ENCODE results near the gene YBEY.

Gene YBEY

DNA sequence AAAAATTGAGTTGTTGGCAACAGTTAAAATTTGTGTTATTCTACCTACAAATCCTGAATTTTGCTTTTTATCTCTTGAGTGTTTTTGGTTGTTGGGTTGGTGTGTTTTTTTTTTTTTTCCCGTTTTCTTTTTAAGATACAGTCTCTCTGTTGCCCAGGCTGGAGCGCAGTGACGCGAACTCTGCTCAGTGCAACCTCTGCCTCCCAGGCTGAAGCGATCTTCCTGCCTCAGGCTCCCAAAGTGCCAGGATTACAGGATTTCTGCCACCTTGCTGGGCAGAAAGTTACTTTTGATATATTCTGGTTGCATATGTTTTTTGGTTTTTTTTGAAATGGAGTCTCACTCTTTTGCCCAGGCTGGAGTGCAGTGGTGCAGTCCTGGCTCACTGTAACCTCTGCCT, 42.0 kb downstream of the YBEY start:
- DNase-seq (ENCODE audit: low read depth), result no peak

DNA sequence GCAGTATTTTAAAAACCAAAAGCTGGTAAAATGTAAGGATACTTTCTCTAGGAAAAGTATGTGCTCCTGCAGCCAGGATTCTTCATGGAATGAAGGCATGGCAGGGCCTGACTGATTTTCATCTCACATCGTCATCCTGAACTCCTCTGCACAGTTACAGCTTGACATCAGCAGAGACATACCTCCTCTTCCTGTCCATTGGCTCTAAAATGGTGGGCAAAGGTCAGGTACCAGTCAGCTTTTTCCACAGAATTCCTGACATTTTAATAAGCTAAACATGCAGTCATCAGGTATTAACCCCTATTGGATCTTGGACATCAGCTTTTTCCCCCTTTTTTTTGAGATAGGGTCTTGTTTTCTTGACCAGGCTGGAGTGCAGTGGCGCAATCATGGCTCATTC, 43.7 kb downstream of the YBEY start:
- DNase-seq (ENCODE audit: low read depth), result no peak

DNA sequence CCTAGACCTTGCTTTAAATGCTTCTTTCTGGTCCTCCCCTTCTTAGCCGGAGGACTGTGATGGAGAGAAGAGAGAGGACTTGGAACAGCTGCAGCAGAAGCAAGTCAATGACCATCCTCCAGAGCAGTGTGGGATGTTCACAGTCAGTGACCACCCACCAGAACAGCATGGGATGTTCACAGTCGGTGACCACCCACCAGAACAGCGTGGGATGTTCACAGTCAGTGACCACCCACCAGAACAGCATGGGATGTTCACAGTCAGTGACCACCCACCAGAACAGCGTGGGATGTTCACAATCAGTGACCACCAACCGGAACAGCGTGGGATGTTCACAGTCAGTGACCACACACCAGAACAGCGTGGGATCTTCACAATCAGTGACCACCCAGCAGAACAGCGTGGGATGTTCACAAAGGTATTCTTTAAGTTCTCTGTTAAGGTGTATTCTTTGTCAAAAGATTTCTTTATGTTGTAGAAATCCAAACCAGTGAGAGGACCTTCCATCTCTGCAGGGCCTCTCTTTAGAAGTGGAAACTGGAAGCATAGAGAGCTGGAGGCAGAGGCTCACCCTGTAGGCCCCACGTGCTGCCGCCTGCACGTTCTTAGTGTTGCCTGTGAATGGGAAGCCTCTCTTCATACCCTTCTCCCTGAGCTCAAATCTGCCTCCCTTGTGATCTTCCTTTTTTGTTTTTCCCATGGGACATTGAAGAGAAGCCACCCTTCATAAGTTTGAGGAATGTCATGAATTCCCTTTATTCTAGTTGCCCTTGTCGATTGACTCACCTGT, 48.4 kb downstream of the YBEY start:
- DNase-seq (ENCODE audit: low read depth), result no peak

DNA sequence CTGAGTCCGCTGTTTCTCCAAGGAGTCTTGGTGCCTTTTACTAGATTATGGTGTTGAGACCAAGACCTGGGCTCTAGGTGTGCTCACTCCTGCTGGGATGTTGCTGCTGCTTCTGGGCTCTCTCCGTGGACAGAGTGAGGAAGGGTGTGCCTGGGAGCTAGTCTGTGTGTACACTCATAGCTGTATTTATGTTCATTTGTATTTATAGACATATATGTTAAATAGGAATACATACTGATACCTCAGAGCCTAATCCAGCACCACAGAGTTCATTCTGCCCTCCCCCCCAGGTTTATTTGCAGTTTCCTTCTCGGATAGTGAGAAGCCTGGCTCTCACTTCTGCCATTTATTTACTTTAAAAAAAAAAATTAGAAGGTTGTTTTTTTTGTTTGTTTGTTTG, 50.5 kb downstream of the YBEY start:
- no peak for DNase-seq (ENCODE audit: low read depth)

DNA sequence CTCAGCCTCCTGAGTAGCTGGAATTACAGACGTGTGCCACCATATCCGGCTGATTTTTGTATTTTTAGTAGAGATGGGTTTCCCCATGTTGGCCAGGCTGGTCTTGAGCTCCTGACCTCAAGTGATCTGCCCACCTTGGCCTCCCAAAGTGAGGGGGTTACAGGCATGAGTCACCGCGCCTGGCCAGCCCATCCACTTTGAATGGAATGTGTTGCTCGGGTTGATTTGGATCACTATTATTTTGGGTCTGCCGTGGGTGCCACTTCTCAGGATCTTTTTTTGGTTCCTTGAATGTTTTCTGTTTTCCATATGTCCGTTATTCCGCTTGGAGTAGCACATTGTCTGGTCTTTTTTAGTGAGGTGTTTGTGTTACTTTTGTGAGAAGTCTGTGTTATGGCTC, 54.9 kb downstream of the YBEY start:
- DNase-seq (ENCODE audit: low read depth), result no peak

DNA sequence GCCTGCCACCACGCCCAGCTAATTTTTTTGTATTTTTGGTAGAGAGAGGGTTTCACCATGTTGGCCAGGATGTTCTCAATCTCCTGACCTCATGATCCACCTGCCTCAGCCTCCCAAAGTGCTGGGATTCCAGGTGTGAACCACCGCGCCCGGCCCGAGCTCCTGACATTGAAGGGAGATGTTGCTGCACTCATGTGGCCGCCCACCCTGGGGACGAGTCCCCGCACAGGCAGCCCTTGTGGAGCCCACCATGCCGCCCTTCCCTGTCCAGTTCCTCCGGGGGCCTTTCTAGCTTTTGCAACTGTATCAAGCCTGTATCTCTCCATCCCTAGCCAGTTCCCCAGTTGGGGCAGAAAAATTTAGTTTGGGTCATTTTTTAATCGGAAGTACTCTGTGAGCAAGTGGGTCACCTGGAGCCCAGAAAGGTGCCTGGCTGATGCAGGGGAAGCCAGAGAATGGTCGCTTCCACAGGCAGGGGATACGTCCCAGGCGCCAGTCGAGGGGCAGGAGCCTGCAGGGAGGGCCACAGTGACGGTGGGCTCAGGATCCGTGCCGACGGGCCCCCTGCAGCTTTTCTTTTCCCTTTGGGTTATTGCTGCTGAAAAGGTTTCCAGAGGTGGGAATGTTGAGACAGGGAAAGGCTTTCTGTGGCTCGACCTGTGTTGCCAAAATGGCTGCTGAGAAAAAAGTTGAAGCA, 58.2 kb downstream of the YBEY start:
- DNase-seq (ENCODE audit: low read depth), result no peak

DNA sequence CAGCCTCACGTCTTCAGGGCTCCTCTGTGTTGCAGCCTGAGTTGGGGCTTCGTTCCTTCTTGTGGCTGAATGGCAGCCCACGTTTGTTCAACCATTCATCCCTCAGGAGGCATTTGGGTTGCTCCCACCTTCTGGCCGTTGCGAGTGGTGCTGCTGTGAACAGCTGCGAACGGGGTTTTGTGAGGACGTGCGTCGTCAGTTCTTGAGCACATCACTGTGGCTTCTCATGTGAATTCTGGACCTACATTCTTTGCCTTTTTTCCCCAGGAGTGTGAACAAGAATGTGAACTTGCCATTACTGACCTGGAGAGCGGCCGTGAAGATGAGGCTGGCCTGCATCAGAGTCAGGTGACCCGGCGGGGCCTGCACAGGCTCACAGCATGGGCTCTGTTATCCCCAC, 59.7 kb downstream of the YBEY start:
- no peak for DNase-seq (ENCODE audit: low read depth)

DNA sequence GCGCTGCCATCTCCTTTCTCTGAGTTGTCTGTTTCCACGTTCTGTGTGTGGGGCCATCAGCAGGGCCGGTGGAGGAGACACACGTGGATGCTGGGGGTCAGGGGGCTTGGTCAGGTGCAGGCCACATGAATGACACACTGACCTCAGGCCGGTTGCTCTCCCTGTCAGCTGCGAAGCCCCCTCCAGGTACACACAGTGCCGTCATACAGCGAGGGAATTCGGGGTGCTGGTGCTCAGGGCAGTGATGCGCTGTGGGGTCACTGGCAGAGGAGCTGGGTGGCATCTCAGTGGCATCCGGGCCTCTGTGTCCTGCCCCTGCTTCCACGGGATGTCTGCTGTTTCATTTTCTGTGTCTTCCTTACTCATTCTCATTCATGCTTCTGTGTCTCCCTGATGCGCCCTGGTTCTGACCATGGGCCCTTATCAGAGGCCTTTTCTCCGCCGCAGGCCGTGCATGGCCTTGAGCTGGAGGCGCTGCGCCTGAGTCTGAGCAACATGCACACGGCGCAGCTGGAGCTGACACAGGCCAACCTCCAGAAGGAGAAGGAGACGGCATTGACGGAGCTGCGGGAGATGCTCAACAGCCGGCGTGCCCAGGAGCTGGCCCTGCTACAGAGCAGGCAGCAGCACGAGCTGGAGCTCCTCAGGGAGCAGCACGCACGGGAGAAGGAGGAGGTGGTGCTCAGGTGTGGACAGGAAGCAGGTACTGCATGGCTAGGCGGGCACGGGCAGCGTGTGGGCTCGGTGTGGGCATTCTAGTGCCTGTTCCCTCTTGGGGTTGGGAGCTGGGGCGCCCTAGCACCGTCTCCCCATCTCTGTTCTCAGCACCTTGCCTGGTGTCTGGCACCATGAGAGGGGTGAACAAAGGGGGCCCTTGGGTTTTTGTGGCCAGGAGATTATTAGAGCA, 60.4 kb downstream of the YBEY start:
- no peak for DNase-seq (ENCODE audit: low read depth)

DNA sequence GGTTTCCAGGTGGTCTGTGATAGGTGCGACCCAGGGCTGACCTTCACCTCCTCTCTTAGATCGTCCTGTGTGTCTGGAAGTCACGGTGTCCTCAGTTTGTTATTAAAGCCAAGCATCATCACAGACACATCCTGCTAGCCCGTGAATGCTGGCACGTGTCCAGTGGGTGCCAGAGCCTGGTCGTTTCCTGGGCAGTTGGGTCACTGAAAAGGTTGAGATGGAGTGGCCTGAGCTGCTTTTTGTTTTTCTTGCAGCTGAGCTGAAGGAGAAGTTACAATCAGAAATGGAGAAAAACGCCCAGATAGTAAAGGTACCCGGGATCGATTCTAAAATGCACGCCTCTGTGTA, 61.0 kb downstream of the YBEY start:
- no peak for DNase-seq (ENCODE audit: low read depth)
